ENCODE results near the gene OSBP2. TPM values are rescaled to one million over a fixed set of nuclear protein-coding genes. Genes with fewer than 3 reads are reported as not detected.

The OSBP2 gene
- total RNA-seq, 1 donor from 2014 or later: 0.58 TPM

DNA sequence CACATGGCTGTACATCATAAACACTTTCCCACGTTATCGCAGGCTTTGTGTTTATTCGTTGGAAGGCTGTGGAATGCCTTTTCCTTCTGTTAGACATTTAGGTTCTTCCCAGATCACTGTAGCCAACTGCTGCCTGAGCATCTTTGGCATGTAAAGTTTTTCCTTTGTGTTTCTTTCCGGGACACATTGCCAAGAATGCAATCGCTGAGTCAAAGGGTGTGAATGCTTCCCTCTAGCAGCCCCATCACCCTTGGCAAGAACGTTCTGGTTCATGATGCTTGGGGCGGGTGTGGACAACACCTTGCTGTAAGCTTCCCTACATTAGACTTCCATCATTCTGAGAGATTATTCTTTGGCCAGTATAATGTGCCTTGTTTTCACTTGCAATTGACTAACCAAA is 136.2 kb downstream of the OSBP2 start:
- H3K4me2 ChIP-seq: no peak overlapping the region

DNA sequence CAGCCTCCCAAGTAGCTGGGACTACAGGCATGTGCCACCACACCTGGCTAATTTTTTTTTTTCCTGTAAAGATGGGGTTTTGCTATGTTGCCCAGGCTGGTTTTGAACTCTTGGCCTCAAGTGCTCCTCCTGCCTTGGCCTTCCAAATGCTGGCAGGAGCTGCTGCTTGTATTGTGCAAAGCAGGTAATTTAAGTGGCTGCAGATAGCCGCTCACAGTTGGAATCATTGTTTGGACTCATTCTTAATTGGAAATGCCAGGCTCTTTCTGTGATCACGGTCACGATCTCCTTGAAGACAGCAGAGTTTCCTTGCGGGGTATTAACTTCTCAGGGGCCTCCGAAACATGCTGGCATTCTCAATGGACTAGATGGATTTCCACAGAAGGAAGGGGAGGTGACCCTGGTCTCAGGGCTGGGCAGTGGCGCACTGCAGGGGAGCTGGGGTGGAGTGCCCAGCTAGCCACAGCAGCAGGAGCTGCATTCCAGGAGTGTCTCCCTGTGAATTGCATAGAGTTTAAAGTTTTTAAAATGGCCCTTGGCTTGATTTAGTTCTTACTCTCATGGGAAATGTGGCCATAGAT is 137.8 kb downstream of the OSBP2 start:
- Histone ChIP-seq H3K27ac (no peak overlapping the region), H2AFZ (replicated peaks) (no peak overlapping the region), H3K9me3 (ENCODE audit: low read depth) (no peaks in the 10 kb centered on the region), H3K4me2 (no peak overlapping the region), H3K36me3 (no peaks in the 10 kb centered on the region), H4K20me1 (ENCODE audit: low read depth) (no peaks in the 10 kb centered on the region), H3K27me3 (no peaks in the 10 kb centered on the region), H3F3A (ENCODE audit: low read depth) (no peaks in the 10 kb centered on the region), H3K4me3 (no peak overlapping the region), H3K79me2 (ENCODE audit: low read depth) (no peaks in the 10 kb centered on the region), H3K9ac (no peak overlapping the region), H3K4me1 (no peaks in the 10 kb centered on the region)
- TF ChIP-seq EZH2 (IDR thresholded peaks at IDR 0.05): no peak
- TF ChIP-seq EZH2phosphoT487 (IDR thresholded peaks at IDR 0.05): no peak
- TF ChIP-seq, protein P1, sequence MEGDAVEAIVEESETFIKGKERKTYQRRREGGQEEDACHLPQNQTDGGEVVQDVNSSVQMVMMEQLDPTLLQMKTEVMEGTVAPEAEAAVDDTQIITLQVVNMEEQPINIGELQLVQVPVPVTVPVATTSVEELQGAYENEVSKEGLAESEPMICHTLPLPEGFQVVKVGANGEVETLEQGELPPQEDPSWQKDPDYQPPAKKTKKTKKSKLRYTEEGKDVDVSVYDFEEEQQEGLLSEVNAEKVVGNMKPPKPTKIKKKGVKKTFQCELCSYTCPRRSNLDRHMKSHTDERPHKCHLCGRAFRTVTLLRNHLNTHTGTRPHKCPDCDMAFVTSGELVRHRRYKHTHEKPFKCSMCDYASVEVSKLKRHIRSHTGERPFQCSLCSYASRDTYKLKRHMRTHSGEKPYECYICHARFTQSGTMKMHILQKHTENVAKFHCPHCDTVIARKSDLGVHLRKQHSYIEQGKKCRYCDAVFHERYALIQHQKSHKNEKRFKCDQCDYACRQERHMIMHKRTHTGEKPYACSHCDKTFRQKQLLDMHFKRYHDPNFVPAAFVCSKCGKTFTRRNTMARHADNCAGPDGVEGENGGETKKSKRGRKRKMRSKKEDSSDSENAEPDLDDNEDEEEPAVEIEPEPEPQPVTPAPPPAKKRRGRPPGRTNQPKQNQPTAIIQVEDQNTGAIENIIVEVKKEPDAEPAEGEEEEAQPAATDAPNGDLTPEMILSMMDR (IDR thresholded peaks at IDR 0.05): no peak
- H3K9me3 Mint-ChIP-seq: no peaks in the 10 kb centered on the region
- peaks cover 4% of the 10 kb centered on the region for H3K4me1 Mint-ChIP-seq
- H3K27me3 Mint-ChIP-seq (ENCODE audit: insufficient read depth, low read depth): peaks cover 4% of the 10 kb centered on the region
- DNase-seq (ENCODE audit: low spot score): no peak
- H3K36me3 Mint-ChIP-seq: no peaks in the 10 kb centered on the region
- H3K4me3 Mint-ChIP-seq: no peak overlapping the region
- no peak overlapping the region for H3K27ac Mint-ChIP-seq

More for the DNA sequence above, 136.2 kb downstream of the OSBP2 start:
- DNase-seq (ENCODE audit: low spot score): no peak
- Mint-ChIP-seq H3K4me1 (peaks cover 4% of the 10 kb centered on the region), H3K9me3 (no peaks in the 10 kb centered on the region), H3K27ac (no peak overlapping the region), H3K36me3 (no peaks in the 10 kb centered on the region), H3K27me3 (ENCODE audit: insufficient read depth, low read depth) (peaks cover 4% of the 10 kb centered on the region), H3K4me3 (no peak overlapping the region)
- H3K79me2 ChIP-seq (ENCODE audit: low read depth): no peaks in the 10 kb centered on the region
- no peak overlapping the region for H3K4me3 ChIP-seq
- no peaks in the 10 kb centered on the region for H3F3A ChIP-seq (ENCODE audit: low read depth)
- H3K9ac ChIP-seq: no peak overlapping the region
- H3K4me1 ChIP-seq: no peaks in the 10 kb centered on the region
- no peaks in the 10 kb centered on the region for H3K36me3 ChIP-seq
- no peaks in the 10 kb centered on the region for H4K20me1 ChIP-seq (ENCODE audit: low read depth)
- TF ChIP-seq, protein P1 (IDR thresholded peaks at IDR 0.05): no peak
- TF ChIP-seq EZH2phosphoT487 (IDR thresholded peaks at IDR 0.05): no peak
- TF ChIP-seq EZH2 (IDR thresholded peaks at IDR 0.05): no peak
- no peak overlapping the region for H3K27ac ChIP-seq
- H3K27me3 ChIP-seq: no peaks in the 10 kb centered on the region
- no peak overlapping the region for H2AFZ ChIP-seq (replicated peaks)
- no peaks in the 10 kb centered on the region for H3K9me3 ChIP-seq (ENCODE audit: low read depth)

DNA sequence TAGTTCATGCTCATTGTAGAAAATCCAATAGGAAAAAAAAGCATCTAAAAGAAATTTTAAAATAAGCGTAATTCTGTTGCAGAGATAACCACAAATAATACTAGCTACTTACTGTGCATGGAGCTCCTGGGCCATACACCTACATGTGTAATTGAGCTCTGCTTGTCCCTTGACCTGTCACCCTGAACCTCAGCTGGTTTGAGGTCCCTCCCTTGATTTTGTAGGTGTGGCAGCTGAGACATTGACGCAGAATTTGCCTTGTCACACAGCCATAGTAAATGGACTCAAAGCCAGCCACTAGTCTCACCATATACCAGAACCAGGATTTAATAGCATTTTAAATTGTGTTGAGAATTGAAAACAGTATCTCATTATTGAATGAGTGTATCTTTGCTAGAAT is 138.6 kb downstream of the OSBP2 start:
- H3K4me3 Mint-ChIP-seq: no peak overlapping the region
- no peak overlapping the region for H3K4me2 ChIP-seq

More for the DNA sequence above, 138.6 kb downstream of the OSBP2 start:
- no peaks in the 10 kb centered on the region for H3K79me2 ChIP-seq (ENCODE audit: low read depth)
- Mint-ChIP-seq H3K27ac (no peak overlapping the region), H3K27me3 (ENCODE audit: insufficient read depth, low read depth) (peaks cover 2% of the 10 kb centered on the region), H3K4me1 (peaks cover 4% of the 10 kb centered on the region), H3K36me3 (no peaks in the 10 kb centered on the region), H3K9me3 (peaks cover 3% of the 10 kb centered on the region)
- no peaks in the 10 kb centered on the region for H3K36me3 ChIP-seq
- H3K9me3 ChIP-seq (ENCODE audit: low read depth): peaks cover 6% of the 10 kb centered on the region
- no peak for TF ChIP-seq EZH2phosphoT487 (IDR thresholded peaks at IDR 0.05)
- TF ChIP-seq, protein P1 (IDR thresholded peaks at IDR 0.05): no peak
- no peak for TF ChIP-seq EZH2 (IDR thresholded peaks at IDR 0.05)
- H3K4me1 ChIP-seq: no peaks in the 10 kb centered on the region
- no peaks in the 10 kb centered on the region for H4K20me1 ChIP-seq (ENCODE audit: low read depth)
- no peak for DNase-seq (ENCODE audit: low spot score)
- H2AFZ ChIP-seq (replicated peaks): no peak overlapping the region
- H3K4me3 ChIP-seq: no peak overlapping the region
- H3K27ac ChIP-seq: no peak overlapping the region
- no peaks in the 10 kb centered on the region for H3K27me3 ChIP-seq
- H3K9ac ChIP-seq: no peak overlapping the region
- H3F3A ChIP-seq (ENCODE audit: low read depth): no peaks in the 10 kb centered on the region

All from neural progenitor cell (in vitro differentiated cells).